HG02623 (cell line): ENCODE data around the gene TRPT1.

Source experiments
- ATAC-seq: cut with Tn5 transposase; IDR thresholded peaks from one replicate; pipeline ENCODE4 v1.9.1; 2021; ENCODE audit warnings: moderate library complexity; ENCODE audit not compliant: unreplicated experiment

TRPT1 gene

DNA sequence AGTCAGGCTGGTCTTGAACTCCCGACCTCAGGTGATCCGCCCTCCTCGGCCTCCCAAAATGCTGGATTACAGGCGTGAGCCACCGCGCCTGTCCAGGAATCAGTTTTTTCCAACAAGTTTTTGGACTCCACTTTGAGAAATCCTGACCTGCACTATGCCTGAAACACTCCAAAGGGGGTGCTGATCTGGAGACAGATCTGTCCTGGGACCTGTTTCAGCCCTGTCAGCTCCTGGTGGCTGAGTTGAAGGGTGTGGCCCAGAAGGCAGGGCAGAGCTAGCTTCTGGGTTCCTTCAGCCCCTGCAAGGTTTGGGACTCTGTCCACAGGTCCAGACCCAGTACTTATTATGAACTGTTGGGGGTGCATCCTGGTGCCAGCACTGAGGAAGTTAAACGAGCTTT lies 5.6 kb upstream of the TRPT1 start:
- ATAC-seq: no peak

DNA sequence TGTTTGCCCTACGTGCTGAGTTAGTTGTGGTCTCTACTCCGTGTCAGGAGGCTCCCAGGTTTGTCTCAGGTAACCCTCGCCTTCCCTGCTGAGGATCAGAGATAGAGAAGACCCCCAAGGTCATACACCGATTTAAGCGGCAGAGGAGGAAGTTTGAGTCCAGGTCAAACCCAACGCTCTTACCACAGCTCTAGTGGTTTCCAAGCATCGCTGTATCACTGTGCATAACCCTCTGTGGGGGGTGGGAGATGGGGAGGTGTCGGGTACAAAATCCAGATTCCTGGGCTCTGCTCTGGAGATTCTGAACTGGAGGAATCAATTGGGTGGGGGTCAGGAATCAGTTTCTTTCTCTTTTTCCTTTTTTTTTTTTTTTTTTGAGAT lies 5.0 kb upstream of the TRPT1 start:
- no peak for ATAC-seq

DNA sequence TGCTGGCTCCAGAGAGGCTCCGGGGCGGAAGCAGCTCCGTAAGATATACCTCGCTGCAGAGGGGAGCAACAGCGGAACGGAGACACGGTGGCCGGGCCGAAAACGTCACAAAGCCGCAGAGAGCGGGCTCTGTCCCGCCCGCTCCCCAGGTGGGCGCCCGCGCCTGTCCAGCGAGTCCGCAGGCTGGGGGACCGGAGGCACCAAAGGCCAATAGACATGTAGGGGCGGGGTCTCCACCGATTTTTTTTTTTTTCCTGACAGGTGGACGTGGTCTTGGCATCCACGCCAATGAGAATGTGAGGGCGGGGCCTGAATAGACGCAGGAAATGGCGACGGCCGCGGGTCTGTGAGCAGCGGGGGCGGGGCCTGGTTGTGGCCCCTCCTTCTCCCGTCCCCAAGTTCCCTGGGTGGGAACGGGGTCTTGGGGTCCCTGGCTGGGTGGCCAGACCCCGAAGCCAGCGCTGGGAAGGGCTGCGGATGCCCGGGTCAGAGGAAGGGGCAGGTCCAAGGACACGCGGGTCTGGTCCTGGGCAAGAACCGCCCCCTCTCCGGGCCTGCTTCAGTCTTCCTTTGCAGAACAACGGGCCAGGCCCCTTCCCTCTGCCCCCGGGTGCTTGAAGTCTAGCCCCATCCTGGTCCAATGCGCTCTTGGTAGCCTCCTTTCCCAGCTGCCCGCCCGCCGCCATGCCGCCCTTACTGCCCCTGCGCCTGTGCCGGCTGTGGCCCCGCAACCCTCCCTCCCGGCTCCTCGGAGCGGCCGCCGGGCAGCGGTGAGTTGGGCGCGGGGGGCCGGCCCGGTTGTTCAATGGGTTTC lies 4.4 kb upstream of the TRPT1 start, which contains the start of gene DNAJC4:
DNAJC4 (plus strand) TSS at position 378 of the 814 bp plus-strand sequence; CDS start at position 685, 307 bp downstream.
- ATAC-seq: no peak

DNA sequence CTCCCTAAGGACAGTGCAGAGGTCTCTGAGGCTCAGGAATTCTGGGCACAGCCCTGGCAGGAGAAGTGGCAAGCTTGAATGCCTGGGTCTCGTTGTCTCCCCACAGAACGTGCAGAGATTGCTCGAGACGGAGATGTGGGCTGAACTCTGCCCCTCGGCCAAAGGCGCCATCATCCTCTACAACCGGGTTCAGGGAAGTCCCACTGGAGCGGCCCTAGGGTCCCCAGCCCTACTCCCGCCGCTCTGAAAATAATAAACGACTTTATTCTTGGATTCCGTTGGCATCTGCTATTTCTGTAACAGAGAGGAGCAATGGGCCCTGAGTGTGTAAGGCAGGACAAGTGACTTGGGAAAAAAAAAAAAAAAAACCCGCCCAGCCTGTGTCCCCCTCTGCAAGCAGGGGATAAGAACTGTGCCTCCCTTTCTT lies 3.8 kb upstream of the TRPT1 start:
- ATAC-seq: no peak

DNA sequence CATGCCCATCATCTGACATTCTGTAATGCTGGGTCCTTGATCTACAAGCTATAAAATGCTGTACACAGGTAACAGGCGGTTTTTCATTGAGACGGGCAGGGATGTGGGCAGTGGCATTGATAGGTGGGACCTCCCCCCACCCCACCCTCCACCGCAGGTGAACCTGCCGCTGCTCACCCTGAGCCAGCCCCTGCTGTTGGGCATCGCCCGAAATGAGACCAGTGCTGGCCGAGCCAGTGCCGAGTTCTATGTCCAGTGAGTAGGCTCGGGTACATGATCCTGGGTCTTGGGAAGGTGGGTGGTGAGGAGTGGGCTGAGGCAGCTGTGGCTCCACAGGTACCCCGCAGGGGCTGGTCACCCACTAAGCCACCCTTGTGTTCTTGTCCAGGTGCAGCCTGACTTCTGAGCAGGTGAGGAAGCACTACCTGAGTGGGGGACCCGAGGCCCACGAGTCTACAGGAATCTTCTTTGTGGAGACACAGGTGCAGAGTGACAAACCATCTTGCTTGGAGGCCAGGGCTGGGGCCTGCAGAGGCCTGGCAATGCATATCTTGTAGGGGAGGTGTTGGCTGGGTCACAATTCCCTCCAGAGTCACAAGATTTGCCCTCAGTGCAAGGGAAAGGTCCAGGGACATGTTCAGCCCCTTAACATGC lies 3.2 kb upstream of the TRPT1 start:
- ATAC-seq: no peak

DNA sequence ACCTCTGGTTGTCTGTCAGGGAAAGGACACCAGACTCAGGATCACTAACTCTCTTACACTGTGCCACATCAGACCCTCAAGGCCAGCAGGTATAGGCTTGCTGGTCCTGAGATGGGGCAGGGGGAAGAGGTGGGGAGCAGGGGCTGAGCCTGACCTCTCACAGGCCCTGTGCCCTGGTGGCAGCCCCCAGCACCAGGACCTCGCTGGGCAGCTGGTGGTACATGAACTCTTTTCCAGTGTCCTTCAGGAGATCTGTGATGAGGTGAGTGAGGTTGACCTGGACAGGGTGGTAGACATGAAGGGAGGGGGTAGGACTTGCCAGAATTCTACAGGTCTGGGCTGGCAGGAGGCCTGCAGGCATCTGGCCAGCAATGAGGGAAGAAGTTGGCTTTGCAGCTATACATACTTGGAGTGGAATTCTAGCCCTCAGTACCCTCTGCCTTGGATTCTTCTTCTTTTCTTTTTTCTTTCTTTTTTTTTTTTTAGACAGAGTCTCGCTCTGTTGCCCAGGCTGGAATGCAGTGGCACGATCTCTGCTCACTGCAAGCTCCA lies 1.5 kb upstream of the TRPT1 start:
- no peak for ATAC-seq

DNA sequence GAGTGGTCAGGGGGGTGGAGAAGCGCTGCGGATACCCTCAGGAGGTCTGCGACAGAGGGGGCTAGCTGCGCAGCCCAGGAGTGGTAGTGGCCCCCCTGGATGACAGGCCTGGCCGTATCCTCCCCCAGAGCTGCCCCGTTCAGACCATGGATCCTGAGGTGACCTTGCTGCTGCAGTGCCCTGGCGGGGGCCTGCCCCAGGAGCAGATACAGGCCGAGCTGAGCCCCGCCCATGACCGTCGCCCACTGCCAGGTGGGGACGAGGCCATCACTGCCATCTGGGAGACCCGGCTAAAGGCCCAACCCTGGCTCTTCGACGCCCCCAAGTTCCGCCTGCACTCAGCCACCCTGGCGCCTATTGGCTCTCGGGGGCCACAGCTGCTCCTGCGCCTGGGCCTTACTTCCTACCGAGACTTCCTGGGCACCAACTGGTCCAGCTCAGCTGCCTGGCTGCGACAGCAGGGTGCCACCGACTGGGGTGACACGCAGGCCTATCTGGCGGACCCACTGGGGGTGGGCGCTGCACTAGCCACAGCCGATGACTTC lies 593 bp upstream of the TRPT1 start:
- ATAC-seq: no peak

DNA sequence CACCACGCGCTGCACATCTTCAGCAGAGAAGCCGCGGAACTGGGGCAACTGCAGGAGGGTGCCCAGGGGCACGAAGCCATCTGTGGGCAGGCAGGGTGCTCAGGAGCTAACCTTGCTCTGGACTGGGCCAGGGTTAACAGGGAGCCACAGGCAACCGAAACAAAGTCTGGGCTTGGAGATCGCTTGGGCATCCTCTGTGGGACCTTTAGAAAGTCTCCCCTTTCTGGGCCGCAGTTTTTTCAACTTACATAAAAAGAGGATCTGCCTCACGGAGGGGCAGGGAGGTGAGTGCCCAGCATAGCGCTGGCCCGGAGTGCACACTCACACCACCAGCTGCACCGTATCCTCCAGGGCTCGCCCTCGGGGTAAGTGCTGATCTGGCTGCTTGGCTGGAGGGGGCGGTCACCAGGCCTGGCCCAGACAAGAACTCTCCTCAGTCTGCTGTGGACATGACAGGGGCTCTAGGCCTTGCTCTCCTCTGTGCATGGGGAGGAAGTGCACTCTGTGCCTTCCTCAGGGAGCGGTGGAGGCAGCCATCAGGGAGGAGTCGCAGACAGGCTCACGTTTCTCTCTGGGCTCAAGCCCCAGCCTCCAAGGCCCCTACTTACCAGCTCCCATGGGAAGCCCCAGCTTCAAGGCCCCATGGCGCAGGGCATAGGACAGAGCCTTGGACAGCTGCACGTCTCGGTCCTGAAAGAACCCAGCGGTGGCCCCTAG lies 937 bp downstream of the TRPT1 start:
- no peak for ATAC-seq

DNA sequence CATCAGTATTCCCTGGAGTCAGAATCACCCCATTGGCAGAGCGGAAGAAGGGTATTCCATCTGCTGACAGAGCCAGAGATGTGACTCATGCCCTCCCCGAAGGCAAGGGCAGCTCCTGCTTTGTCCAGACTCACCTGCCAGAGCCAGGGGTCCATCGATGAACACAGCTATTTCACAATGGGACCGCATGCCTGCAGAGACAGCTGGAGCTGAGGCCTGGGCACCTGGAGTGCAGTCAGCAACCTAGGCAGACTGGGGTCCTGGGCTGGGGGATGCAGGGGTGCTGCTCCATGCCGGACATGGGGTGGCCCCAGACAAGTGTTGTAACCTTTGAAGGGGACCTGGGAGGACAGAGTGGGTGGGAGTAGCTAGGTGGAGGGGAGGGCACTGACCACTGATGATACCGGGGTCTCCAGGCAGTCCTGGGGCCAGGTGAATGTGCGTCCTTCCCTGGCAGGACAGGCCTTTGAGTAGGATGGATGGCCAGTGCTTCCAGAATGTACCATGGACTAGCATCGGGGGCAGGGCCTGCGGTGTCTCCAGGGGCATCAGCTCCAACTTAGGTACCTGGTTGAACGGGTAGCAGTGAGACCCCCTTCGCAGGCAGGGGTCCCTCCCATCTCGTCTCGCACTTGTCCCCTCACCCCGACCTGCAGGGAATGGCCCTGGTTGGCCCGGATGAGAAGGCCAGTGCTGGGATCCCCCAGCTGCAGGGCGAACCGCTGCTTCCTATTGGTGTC lies 1.7 kb downstream of the TRPT1 start:
- ATAC-seq: no peak

DNA sequence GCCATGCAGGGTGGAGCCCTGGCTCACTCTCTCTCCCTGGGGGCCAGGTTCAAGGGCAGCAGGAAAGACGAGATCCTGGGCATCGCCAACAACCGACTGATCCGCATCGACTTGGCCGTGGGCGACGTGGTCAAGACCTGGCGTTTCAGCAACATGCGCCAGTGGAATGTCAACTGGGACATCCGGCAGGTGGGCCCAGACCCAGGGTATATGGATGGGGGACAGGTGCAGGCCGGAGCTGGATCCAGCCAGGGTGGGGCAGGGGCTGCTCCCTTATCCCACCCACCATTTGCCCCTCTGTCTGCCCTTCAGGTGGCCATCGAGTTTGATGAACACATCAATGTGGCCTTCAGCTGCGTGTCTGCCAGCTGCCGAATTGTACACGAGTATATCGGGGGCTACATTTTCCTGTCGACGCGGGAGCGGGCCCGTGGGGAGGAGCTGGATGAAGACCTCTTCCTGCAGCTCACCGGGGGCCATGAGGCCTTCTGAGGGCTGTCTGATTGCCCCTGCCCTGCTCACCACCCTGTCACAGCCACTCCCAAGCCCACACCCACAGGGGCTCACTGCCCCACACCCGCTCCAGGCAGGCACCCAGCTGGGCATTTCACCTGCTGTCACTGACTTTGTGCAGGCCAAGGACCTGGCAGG lies 2.9 kb downstream of the TRPT1 start:
- ATAC-seq: no peak

DNA sequence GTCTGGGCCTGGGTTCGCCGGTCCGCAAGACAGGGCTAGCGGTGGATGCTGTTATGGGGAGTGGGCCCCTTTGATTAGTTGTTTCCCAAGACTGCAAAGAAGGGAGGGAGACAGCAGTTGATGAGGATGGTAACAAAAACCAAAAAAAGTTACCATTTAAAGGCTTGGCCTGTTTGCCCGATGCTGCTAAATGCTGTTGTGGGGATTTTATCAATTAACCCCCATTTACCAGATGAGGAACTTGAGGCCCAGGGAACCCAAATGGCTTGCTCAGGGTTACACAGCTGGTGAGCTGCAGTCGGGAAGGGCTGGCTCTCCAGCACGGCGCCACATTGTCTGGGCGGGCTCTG lies 3.4 kb downstream of the TRPT1 start:
- no peak for ATAC-seq

DNA sequence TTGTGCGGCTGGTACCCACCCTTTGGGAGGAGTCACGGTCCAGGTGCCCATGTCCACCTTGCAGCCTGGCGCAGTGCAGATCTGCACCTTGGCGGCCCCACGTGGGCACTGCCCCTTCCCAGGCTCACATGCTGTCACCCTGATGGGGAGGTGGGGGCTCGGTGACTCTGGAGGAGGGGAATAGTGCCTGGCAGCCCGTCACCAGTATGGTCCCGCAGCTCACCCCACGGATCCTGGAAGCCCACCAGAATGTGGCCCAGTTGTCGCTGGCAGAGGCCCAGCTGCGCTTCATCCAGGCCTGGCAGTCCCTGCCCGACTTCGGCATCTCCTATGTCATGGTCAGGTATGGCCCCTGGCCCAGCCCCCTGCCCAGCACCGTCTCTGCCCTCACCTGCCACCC lies 5.2 kb downstream of the TRPT1 start:
- ATAC-seq: no peak

DNA sequence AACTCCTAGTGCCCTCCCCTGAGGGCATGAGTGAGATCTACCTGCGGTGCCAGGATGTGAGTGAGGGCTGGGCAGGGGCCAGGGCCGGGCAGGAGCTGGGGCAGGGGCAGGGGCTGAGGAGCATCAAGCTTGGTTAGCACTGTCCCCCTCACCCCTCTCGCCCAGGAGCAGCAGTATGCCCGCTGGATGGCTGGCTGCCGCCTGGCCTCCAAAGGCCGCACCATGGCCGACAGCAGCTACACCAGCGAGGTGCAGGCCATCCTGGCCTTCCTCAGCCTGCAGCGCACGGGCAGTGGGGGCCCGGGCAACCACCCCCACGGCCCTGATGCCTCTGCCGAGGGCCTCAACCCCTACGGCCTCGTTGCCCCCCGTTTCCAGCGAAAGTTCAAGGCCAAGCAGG lies 5.7 kb downstream of the TRPT1 start:
- no peak for ATAC-seq

DNA sequence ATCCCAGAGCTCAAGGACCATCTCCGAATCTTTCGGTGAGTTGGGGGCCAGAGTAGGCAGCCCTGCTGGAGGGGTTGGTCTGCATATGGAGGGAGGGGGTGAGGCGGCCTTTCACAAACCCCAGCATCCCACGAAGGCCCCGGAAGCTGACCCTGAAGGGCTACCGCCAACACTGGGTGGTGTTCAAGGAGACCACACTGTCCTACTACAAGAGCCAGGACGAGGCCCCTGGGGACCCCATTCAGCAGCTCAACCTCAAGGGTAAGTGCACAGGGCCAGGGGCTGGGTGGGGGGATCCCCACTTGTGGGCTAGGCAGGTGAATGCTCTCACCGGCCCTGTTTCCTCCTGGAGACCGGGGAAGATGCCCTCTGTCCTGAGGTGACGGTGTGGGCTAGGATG lies 6.2 kb downstream of the TRPT1 start:
- ATAC-seq: no peak

DNA sequence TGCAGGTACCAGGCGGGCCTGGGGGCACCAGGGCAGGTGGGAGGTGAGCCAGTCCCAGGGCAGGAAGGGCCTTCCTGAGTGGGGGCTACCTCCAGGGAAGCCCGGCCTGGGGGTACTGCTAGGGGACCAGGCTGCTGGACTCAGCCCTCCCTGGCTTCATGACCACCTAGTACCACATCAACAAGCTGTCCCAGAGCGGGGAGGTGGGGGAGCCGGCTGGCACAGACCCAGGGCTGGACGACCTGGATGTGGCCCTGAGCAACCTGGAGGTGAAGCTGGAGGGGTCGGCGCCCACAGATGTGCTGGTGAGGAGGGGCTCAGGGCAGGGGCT lies 6.7 kb downstream of the TRPT1 start:
- ATAC-seq: no peak

DNA sequence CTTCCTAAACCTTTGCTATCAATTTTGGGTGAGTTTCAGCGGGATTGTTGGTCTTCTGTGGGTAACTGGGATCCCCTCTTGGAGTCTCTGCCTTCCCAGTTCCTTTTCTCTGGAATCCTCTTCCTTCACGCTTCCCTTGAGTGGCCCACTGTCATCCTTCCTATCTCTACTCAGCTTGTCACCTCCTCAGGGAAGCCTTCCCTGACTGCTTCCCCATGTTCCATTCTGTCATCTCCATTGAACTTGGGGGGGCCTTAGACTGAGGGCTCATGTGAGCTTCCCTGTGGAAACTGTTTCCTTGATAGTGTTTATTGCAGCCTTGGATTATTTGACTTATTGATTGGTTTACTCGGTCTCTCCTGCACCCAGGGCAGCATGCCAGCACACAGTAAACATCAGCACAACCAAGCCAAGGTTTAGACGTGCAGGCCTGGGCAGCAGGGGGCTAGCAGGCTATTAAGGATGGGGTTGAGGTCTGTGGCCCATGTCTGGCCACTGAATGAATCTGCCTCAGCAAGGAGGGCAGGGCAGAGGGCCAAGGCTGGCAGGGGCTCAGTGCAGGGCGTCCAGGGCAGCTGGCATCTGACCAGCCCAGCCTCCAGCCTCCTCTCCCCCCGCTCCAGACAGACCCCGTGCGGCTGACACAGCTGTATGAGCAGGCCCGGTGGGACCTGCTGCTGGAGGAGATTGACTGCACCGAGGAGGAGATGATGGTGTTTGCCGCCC lies 7.2 kb downstream of the TRPT1 start:
- ATAC-seq: no peak

DNA sequence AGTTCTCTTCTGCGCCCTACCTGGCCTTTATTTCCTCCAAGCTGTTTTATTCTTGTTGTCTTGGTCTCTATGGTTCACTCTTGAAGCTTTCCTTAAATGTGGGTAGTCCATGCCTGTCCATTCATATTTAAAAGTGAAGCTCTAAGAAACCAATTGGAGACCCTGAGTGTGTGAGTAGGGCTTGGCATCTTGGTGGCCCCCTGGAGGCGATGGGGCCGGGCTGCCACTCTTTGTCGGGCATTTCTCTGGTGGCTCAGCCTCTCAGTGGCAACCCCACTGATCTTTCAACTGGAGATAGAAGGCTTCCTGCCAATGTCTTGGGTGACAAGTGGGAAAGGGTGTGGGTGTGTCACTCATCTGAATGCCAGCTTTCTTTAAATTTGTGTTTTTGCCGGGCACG lies 9.1 kb downstream of the TRPT1 start:
- no peak for ATAC-seq

DNA sequence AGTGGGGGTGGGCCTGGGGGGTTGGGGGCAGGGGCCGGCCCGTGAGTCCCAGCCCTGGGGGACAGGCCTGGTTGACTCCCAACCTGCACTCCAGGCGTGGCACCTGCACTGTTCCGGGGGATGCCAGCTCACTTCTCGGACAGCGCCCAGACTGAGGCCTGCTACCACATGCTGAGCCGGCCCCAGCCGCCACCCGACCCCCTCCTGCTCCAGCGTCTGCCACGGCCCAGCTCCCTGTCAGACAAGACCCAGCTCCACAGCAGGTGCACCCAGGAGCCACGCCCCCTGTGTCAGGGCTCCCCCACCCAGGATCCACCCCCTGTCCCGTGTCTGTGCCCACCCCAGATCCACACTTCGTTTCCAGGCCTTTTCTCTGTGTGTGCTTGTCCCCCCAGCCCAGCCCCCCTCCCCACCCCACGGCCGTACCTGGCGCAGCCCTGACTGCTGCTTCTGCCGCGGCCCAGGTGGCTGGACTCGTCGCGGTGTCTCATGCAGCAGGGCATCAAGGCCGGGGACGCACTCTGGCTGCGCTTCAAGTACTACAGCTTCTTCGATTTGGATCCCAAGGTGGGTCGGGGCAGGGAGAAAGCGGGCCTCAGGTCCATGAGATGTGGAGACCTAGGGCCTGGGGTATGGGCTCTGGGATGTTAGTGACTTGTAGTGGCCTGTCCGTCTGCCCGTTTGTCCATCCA lies 14.7 kb downstream of the TRPT1 start:
- no peak for ATAC-seq
